GM21447 (cell line): ENCODE results near the gene GALNT10.

Experiments used
- ATAC-seq: cut with Tn5 transposase; IDR thresholded peaks from one replicate; pipeline ENCODE4 v1.9.1; 2021; ENCODE audit not compliant: unreplicated experiment

Gene GALNT10

DNA sequence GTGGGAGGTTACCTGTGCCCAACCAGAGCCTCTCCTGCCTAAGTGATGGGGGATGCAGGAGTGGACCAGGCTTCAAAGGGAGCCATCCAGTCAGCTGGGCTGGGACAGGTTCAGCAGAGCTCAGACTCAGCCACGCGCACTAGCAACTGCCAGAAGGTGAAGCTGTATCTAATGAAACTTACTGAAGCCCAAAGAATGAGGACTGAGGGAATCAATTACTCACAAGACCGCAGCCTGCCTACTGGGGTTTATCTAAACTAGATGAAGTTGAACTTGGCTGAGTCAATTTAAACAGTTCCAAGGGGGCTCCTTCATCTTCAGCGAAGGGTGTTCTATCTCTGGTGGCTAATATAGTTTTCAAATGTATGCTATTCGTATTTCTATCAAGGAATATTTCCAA is 276.1 kb downstream of the GALNT10 start:
- no peak for ATAC-seq

DNA sequence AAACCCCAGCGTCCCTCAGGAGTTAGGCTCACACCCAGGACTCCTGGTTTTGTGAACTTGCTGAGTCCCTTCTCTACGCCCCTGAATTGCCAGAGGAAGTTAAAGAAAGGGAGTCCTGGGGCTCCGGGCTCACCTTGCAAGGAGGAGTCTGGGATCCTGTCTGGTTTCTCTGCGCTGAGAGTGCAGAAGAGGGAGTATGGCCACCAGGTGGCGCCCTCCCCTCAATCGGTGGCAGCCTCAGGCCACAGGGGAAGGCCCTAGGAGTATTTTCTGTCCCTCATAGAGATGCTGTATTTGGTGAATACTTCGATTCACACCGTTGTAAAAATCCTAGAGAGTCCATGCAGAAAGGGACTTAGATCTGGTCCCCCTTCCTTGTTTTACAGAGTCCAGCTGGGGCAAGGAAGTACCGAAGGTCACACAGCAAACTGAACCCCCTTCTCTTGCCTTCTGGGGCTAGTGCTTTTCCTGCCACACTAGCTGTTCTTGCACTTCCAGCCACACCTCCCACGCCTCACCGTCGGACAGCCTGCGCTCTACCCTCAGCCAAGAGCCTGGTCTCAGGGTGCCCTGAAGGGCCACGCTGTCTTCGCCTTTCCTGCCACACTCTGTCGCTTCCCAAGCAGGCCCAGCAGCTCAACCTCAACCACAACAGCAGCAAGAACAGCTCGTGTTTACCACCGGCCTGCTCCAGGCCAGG is 277.3 kb downstream of the GALNT10 start:
- peak; percentile 86 for ATAC-seq

DNA sequence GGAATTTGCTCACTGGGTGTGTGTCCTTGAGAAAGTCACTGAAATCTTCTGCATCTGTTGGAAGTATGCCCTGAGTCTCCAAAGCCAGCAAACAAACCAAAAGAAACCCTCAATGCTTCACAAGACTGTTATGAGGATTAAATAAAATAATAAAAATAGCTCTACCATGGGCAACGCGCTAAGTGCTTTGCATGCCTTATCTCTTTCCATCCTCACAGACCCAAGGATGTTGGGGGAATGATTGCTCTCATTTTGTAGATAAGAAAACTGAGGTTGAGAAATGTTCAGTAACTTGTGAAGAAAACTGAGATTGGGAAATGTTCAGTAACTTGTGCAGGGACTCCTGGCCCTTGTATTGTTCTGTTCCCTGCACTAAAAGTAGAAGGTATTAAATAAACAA is 279.6 kb downstream of the GALNT10 start:
- no peak for ATAC-seq
